Suprapubic skin (tissue), 4 donors: ENCODE data around the gene DKKL1. TPM values are rescaled to one million over a fixed set of nuclear protein-coding genes. Genes with fewer than 3 reads are reported as not detected.
A peak's percentile ranks its signal among the peaks of the same experiment; 100 is the strongest.

ENCODE experiments used
- DNase-seq, 2 donors: peaks; one replicate each; pipeline ENCODE4 v3.0.0-alpha.2; 2019; ENCODE audit warnings: low spot score in 2 of 2
- H3K27ac ChIP-seq: fragments of 200-600 bp; sonication (generic); one replicate; pipeline ENCODE4 v1.5.1; 2019
- H3K27me3 ChIP-seq: fragments of 200-600 bp; sonication (generic); one replicate; pipeline ENCODE4 v1.5.1; 2019
- H3K36me3 ChIP-seq: fragments of 200-600 bp; sonication (generic); one replicate; pipeline ENCODE4 v1.5.1; 2019
- H3K4me1 ChIP-seq: fragments of 200-600 bp; sonication (generic); one replicate; pipeline ENCODE4 v1.5.1; 2019
- H3K4me3 ChIP-seq: fragments of 200-600 bp; sonication (generic); one replicate; pipeline ENCODE4 v1.5.1; 2019; ENCODE audit warnings: mild to moderate bottlenecking
- H3K9me3 ChIP-seq: fragments of 200-600 bp; sonication (generic); one replicate; pipeline ENCODE4 v1.5.1; 2019
- EP300 ChIP-seq: sonication (generic); formaldehyde crosslinking; IDR thresholded peaks from one replicate; pipeline ENCODE4 v1.6.1; 2017; ENCODE audit warnings: antibody characterized with exemption
- POLR2A ChIP-seq, 2 donors: fragments of 450-650 bp; IDR thresholded peaks; one replicate each; pipeline ENCODE4 v1.6.1; 2017; ENCODE audit warnings: antibody characterized with exemption in 2 of 2, mild to moderate bottlenecking in 2 of 2, moderate library complexity in 2 of 2
- POLR2AphosphoS5 ChIP-seq, 3 donors: sonication (generic); formaldehyde crosslinking; IDR thresholded peaks; one replicate each; pipeline ENCODE4 v1.6.1; 2017; ENCODE audit warnings: antibody characterized with exemption in 3 of 3
- WGBS: methylation state at CpG from one replicate; pipeline ENCODE4 v1.1.5; 2018; 5-methylcytosine and 5-hydroxymethylcytosine counted together
- total RNA-seq, 4 donors: library from RNA; depleted of rRNA; stranded (reverse); fragments of >200 nt; gene quantifications; one replicate each; pipeline ENCODE4 v1.1.0, GENCODE V29; 2016
- TF ChIP-seq, protein P1 (sequence below), 2 donors: fragments of 200-600 bp in 1 of 2; fragments of 450-650 bp in 1 of 2; sonication (generic) in 1 of 2; IDR thresholded peaks; one replicate each; pipeline ENCODE4 v1.5.1; 2016 to 2019; ENCODE audit warnings: antibody characterized with exemption in 2 of 2, mild to moderate bottlenecking in 1 of 2, moderate library complexity in 1 of 2

DKKL1 gene
- total RNA-seq, 4 donors from 2014 or later = not detected

DNA sequence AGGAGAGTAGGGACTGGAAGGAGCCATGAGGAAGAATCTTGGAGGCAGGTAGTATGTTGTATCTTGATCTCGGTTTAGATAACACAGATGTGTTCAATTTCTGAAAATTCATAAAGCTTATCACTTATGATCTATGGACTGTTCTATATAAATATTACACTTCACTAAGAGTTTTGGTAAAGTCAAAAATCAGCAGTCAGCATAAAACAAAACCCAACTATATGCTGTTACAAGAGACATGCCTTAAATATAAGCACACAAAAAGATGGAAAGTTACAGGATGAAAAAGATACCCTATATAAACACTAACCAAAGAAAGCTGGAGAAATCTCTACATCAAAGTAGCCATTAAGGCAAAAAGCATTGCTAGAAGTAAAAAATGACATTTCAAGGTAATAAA, 19.9 kb downstream of the DKKL1 start:
- no peaks in the 10 kb centered on the region for H3K36me3 ChIP-seq
- WGBS = 71% methylated on average over 1 of the region's 1 CpG
- H3K4me3 ChIP-seq = no peak overlapping the region
- no peak for TF ChIP-seq POLR2A (IDR thresholded peaks at IDR 0.05)
- no peak for DNase-seq
- no peaks in the 10 kb centered on the region for H3K4me1 ChIP-seq
- H3K9me3 ChIP-seq = no peaks in the 10 kb centered on the region
- no peak overlapping the region for H3K27ac ChIP-seq
- H3K27me3 ChIP-seq = peaks cover 8% of the 10 kb centered on the region

DNA sequence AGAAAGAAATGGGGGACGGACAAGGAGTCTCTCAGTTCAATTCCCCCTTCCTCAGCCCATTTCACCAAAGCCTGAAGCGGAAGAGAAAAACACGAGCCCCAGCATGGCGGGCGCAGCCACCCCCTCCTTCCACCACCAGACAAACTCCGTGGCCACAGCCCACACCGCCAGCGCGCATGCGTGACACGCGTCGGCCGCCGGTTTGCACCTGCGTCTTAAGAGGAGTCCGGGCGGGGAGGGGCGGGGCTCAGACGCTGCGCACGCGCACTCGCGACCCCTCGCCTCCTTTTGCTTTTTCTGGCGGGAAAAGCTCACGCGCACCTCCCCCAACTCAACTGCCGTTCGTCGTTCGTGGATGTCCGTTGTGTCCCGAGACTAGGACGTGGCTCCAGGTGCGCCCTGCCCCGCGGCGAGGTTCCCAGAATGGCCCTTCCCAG, 24.3 kb downstream of the DKKL1 start, which contains the start of gene KASH5:
TSS of gene KASH5 (plus strand) at position 314 of the 437 bp plus-strand sequence. CDS start 2,635 bp downstream, outside the sequence.
- TF ChIP-seq POLR2A (IDR thresholded peaks at IDR 0.05) (no peak), POLR2AphosphoS5 (IDR thresholded peaks at IDR 0.05) (no peak), EP300 (no peak)
- TF ChIP-seq, protein P1, sequence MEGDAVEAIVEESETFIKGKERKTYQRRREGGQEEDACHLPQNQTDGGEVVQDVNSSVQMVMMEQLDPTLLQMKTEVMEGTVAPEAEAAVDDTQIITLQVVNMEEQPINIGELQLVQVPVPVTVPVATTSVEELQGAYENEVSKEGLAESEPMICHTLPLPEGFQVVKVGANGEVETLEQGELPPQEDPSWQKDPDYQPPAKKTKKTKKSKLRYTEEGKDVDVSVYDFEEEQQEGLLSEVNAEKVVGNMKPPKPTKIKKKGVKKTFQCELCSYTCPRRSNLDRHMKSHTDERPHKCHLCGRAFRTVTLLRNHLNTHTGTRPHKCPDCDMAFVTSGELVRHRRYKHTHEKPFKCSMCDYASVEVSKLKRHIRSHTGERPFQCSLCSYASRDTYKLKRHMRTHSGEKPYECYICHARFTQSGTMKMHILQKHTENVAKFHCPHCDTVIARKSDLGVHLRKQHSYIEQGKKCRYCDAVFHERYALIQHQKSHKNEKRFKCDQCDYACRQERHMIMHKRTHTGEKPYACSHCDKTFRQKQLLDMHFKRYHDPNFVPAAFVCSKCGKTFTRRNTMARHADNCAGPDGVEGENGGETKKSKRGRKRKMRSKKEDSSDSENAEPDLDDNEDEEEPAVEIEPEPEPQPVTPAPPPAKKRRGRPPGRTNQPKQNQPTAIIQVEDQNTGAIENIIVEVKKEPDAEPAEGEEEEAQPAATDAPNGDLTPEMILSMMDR (IDR thresholded peaks at IDR 0.05) = no peak
- Histone ChIP-seq H3K9me3 (no peaks in the 10 kb centered on the region), H3K27me3 (peaks cover 8% of the 10 kb centered on the region), H3K4me3 (peak within 1 kb of the TSS; percentile 8), H3K27ac (no peak within 1 kb of the TSS), H3K36me3 (no peaks in the 10 kb centered on the region), H3K4me1 (no peaks in the 10 kb centered on the region)
- WGBS = 65% methylated on average over 32 of the region's 40 CpGs
- DNase-seq = no peak

DNA sequence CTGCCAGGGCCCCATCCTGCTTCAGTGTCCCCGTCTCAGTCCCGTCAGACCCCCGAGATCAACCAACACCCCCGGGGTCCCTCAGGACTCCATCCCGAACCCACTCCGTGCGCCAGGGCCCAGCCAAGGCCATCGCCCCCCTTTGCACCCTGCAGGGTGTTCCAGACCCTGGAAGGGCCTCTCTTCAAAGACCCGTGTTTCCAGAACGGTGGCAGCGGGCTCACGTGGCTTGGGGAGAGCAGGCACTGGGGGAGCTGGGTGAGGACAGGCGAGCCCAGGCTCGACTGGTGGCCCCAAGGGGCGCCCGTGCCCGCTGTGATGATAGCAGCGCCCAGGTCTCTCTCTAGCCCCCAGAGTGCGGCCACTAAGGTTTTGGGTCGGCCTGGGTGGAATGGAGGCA, 25.7 kb downstream of the DKKL1 start:
- 88% methylated on average over 7 of the region's 20 CpGs for WGBS
- DNase-seq = no peak
- Histone ChIP-seq H3K27me3 (peaks cover 8% of the 10 kb centered on the region), H3K4me1 (no peaks in the 10 kb centered on the region), H3K9me3 (no peaks in the 10 kb centered on the region), H3K4me3 (no peak overlapping the region), H3K36me3 (no peaks in the 10 kb centered on the region), H3K27ac (no peak overlapping the region)
- TF ChIP-seq POLR2AphosphoS5 (IDR thresholded peaks at IDR 0.05) (no peak), EP300 (no peak), POLR2A (IDR thresholded peaks at IDR 0.05) (no peak)
- TF ChIP-seq, protein P1 (IDR thresholded peaks at IDR 0.05) = no peak

DNA sequence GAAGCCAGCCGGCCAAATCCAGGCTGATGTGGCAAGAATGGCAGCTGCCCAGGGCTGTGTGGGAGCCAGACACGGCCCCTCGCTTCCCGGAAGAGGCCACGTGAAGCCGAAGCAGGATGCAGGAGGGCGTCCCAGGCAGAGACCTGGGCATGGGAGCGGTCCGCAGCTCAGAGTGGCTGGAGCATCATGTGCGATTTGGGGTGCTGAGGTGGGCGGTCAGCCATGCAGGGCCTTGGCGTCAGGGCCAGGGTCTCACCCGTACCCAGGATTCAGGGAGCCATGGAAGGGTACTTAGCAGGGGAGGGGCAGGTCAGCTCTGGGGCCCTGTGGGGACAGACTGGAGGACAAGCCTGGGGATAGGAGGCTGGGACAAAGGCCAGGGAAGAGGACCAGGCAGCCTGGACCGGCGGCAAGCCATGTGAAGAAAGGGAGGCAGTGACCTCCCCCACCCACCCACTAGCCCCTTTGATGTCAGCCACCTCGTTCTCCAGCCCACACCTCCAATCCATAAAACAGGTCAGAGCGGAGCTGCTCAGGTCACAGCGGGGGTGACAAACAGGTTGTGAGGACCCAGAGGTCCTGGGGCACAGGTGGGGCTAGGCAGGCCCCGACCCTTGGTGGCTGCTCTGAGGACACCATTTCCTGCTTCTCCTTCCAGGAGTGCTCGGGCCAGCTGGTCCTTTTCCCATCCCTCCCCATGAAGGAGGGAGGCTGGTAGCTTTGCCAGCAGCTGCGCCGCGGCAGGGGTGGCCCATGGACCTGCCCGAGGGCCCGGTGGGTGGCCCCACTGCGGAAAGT, 26.7 kb downstream of the DKKL1 start:
- Histone ChIP-seq H3K9me3 (no peaks in the 10 kb centered on the region), H3K4me3 (no peak overlapping the region), H3K27me3 (peaks cover 13% of the 10 kb centered on the region), H3K36me3 (no peaks in the 10 kb centered on the region), H3K27ac (no peak overlapping the region), H3K4me1 (no peaks in the 10 kb centered on the region)
- DNase-seq = no peak
- WGBS = 64% methylated on average over 15 of the region's 26 CpGs
- TF ChIP-seq, protein P1 (IDR thresholded peaks at IDR 0.05) = no peak
- no peak for TF ChIP-seq POLR2A (IDR thresholded peaks at IDR 0.05)
- TF ChIP-seq EP300 = no peak
- no peak for TF ChIP-seq POLR2AphosphoS5 (IDR thresholded peaks at IDR 0.05)

DNA sequence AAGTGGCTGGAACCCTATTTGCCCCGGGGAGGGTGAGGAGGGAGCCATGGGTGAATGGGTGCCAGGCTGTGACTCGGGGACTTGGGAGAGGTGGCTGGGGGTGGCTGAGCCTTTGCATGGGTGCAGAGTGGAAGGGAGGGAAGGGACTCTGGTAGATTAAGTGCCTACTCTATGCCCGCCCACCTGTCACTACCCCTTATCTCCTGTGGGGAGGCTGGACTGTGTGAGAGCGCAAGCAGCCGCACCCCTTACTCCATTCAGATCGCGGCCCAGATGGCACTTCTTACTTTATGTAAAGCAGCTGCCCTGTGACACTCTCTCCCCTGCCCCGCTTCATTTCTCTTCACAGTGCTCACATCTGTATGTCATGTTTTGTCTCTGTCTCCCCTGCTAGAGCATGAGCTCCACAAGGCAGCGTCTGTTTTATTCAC, 27.3 kb downstream of the DKKL1 start:
- H3K4me3 ChIP-seq = no peak overlapping the region
- TF ChIP-seq EP300 (no peak), POLR2AphosphoS5 (IDR thresholded peaks at IDR 0.05) (no peak), POLR2A (IDR thresholded peaks at IDR 0.05) (no peak)
- TF ChIP-seq, protein P1 (IDR thresholded peaks at IDR 0.05) = no peak
- H3K27me3 ChIP-seq = peaks cover 13% of the 10 kb centered on the region
- no peaks in the 10 kb centered on the region for H3K9me3 ChIP-seq
- no peak for DNase-seq
- H3K27ac ChIP-seq = no peak overlapping the region
- 40% methylated on average over 9 of the region's 9 CpGs for WGBS
- no peaks in the 10 kb centered on the region for H3K36me3 ChIP-seq
- no peaks in the 10 kb centered on the region for H3K4me1 ChIP-seq
